Inflammatory macrophage (primary cell): ENCODE data around the gene SPAG6.

ENCODE experiments used
- DNase-seq, 2 donors: peaks; one replicate each; pipeline ENCODE4 v3.0.0-alpha.2; 2020 to 2022

The SPAG6 gene

DNA sequence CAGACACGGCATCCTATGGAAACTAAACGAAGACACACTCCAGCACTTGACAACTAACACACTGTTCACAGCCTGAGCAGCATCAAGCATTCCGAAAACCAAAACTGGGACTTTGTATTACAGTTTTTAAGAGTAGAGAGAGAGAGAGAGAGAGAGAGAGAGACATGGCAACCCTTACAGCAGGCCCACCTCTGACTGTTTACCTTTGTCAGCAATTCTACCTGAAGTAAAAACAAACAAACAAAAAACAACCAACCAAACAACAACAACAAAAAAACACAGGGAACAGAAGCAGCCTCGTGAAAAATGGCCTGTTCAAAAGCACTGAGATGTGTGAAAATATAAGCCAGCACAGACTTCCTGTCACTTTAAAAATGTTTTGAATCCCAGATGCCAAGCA, 118.0 kb downstream of the SPAG6 start:
- no peak for DNase-seq

DNA sequence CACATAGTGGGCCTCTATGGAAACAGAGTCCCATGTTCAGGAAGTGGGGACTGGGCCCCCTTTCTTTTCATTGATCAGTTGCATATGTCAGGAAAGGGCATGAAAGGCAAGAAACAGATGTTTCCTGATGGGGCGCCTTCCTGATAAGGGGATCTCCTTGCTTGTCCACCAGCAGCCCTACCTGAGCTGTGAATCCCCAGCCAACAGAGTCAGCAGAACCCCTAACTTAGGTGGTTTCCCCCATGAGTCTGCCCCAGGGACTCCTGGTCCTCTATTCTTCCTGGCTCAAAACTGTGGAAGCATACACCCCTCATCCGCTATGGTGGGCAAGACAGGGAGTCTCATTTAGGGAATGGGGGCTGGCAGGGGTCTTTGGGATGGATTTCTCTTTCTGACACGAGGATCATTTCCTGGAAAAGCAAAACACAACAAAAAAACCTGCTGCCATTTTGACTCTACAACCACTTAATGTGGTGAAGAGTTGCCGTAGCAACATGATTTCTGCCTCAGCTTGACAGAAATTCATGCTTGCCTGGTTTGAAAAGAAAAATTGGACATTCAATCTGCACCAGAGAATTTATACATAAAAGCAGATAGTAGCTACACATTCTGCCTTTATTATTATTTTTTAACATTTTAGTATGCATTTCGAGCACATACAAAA, 119.8 kb downstream of the SPAG6 start:
- no peak for DNase-seq

DNA sequence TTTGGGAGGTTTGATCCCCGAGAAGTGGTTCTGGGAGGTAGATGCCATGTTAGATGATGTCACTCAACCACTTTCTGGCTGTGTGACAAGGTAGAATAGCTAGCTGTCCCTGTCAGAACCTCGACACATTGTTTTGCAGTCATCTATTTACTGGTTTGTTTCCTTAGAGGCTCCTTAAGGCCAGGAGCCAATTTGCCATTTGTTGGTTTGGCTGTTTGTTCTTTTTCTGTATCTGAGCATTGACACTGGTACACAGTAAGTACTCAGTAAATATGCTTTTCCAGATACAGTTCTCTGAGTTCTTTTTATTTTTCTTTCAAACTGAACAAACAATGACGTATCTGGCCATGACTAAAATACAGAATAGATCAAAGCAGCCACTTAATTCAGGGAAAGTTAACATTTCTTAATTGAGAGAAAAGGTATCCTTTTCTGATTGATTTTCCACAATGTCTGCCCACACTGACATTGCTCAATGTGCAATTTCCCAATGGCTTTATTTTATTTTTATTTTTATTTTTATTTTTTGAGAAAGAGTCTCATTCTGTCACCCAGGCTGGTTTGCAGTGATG, 121.6 kb downstream of the SPAG6 start:
- DNase-seq: no peak
